Activated naive CD4-positive, alpha-beta T cell treated with anti-CD3 and anti-CD28 coated beads for 36 hours (primary cell): Measurements from ENCODE around the gene KANK4. TPM values are rescaled to one million over a fixed set of nuclear protein-coding genes. Genes with fewer than 3 reads are reported as not detected.
"Not testable (repeated sequence)": the region's sequence is repeated elsewhere in the genome, so short reads cannot be mapped to it uniquely, and the experiment has no call there.

ENCODE experiments used
- CTCF ChIA-PET: fragments of 350-600 bp; sonication (Branson Sonifier 250); formaldehyde crosslinking; loops from one replicate; lab custom pipeline; 2021; ENCODE audit warnings: antibody characterized with exemption; lab: Charles Lee
- DNase-seq: peaks from one replicate; pipeline ENCODE4 v3.0.0-alpha.2; 2020
- H3K27ac Mint-ChIP-seq: one replicate; pipeline ENCODE4 v1.8.0; 2021; ENCODE audit warnings: mild to moderate bottlenecking, mixed read lengths
- H3K27me3 Mint-ChIP-seq: one replicate; pipeline ENCODE4 v1.8.0; 2021; ENCODE audit warnings: low read depth, mixed read lengths
- H3K36me3 Mint-ChIP-seq: one replicate; pipeline ENCODE4 v1.8.0; 2021; ENCODE audit warnings: low read depth, mixed read lengths
- H3K4me1 Mint-ChIP-seq: one replicate; pipeline ENCODE4 v1.8.0; 2021; ENCODE audit warnings: low read depth, mixed read lengths
- H3K4me3 Mint-ChIP-seq: one replicate; pipeline ENCODE4 v1.8.0; 2021; ENCODE audit warnings: mild to moderate bottlenecking, moderate library complexity, mixed read lengths
- H3K9me3 Mint-ChIP-seq: one replicate; pipeline ENCODE4 v1.8.0; 2021; ENCODE audit warnings: mixed read lengths
- intact Hi-C: fragments of 100-400 bp; cut with micrococcal nuclease; formaldehyde crosslinking; loops from one replicate; pipeline ENCODE4 v1.15.1; 2023
- total RNA-seq, 2 experiments: library from RNA; stranded (reverse); gene quantifications; one replicate each; pipeline ENCODE4 v1.2.3, GENCODE V29; 2021

The KANK4 gene
- total RNA-seq, 2 experiments from 2014 or later: not detected

DNA sequence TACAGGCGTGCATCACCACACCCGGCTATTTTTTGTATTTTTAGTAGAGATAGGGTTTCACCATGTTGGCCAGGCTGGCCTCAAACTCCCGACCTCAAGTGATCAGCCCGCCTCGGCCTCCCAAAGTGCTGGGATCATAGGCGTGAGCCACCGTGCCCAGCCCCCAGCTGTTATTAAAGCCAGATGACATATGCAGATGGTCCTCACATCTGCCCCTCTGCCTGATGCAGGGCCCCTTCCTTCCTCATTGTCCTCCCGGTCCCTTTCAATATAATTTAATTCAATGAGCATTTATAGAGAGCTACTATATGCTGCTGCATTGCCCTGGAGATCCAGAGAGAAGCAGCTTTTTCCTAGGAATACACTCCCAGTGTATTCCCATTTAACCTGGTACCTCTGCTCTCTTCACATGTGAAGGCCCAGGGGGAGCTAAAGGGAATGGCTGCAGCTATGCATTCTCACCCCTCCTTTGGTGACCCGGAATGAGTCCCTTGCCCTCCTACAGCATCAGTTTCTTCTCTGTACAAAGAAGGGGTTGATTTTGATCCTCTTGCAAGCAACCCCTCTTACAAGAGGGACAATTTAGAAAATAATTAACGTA lies 69.0 kb downstream of the KANK4 start:
- Mint-ChIP-seq H3K27ac (no peak overlapping the region), H3K4me3 (no peak overlapping the region), H3K36me3 (no peaks in the 10 kb centered on the region), H3K4me1 (no peaks in the 10 kb centered on the region), H3K27me3 (no peaks in the 10 kb centered on the region), H3K9me3 (no peaks in the 10 kb centered on the region)
- no peak for DNase-seq
- intact Hi-C loops: no loop called here
- CTCF ChIA-PET: interaction anchor here (0.7 kb wide), 1 partner anchor 141 kb away, joined by 3 read pairs; no protein-coding TSS in a partner anchor

DNA sequence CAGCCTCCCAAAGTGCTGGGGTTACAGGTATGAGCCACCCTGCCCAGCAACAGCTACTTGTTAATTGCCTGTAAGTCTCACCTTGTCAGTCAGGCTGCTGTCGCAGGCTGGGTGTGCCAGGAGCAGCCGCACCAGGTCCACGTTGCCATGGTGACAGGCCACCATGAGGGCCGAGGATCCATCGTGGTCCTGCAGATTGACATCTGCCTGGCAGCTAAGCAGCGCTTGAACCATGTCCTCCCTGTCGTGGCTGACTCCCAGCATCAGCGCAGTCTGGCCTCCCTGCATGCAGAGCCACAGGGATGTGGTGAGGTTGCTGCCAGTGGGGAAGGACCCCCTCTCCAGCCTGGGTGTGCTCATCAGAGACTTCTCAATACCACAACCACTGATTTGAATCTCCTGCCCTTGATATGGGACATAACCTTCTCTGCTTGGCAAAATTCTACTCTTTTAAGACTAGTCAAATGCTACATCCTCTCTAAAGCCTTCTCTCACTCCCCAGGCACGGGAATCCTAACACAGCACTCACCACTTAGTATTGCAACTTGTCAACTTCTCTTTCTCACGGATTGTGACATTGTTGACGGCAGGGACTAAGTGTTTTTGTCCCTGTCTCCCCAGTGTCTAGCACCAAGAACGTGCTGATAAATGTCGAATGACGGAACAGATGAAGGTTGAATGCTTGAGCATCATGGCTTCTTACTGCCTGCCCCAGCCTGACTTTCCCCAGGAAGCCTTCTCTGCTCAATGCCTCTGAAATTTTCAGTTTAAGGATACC lies 71.7 kb downstream of the KANK4 start:
- Mint-ChIP-seq H3K27ac (no peak overlapping the region), H3K4me1 (no peaks in the 10 kb centered on the region), H3K27me3 (no peaks in the 10 kb centered on the region), H3K36me3 (no peaks in the 10 kb centered on the region), H3K9me3 (no peaks in the 10 kb centered on the region), H3K4me3 (no peak overlapping the region)
- CTCF ChIA-PET: no interaction called here
- intact Hi-C loops: no loop called here
- DNase-seq: no peak

DNA sequence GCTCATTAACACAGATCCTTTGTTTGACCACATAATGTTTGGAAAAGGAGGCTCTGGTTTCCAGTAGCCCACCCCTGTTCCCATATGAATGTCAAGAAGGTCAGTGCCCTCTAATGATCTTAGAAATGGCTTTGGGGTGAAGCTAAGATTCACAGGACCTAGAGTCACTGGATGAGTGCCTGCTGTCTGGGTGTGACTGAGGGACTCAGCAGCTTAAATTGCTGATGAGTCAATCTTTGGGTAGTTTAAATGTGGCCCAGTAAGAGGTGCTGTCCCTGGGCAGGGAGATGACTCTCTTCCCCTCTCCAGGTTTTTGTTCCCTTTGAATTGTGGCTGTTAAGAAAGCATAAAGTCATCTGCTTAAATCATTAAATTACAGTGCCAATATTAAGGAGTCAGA lies 74.0 kb downstream of the KANK4 start:
- no peak for DNase-seq
- no peaks in the 10 kb centered on the region for H3K4me1 Mint-ChIP-seq
- no peaks in the 10 kb centered on the region for H3K9me3 Mint-ChIP-seq
- H3K27ac Mint-ChIP-seq: no peak overlapping the region
- CTCF ChIA-PET: no interaction called here
- intact Hi-C loops: no loop called here
- no peak overlapping the region for H3K4me3 Mint-ChIP-seq
- no peaks in the 10 kb centered on the region for H3K36me3 Mint-ChIP-seq
- H3K27me3 Mint-ChIP-seq: no peaks in the 10 kb centered on the region

- intact Hi-C loops, H3K27me3 Mint-ChIP-seq, H3K9me3 Mint-ChIP-seq, H3K36me3 Mint-ChIP-seq, H3K4me1 Mint-ChIP-seq, H3K27ac Mint-ChIP-seq, CTCF ChIA-PET, H3K4me3 Mint-ChIP-seq, DNase-seq: not testable (repeated sequence)
These were observed 74.9 kb downstream of the KANK4 start for GRCh38 chr1:62244380-62244779.

GRCh38 chr1:62241371-62242131 lies 77.7 kb downstream of the KANK4 start:
- Mint-ChIP-seq H3K4me3 (no peak overlapping the region), H3K36me3 (no peaks in the 10 kb centered on the region), H3K4me1 (no peaks in the 10 kb centered on the region), H3K27me3 (no peaks in the 10 kb centered on the region), H3K27ac (no peak overlapping the region), H3K9me3 (no peaks in the 10 kb centered on the region)
- CTCF ChIA-PET: interaction anchor here (0.5 kb wide), 1 partner anchor 31 kb away, joined by 5 read pairs; no protein-coding TSS in a partner anchor
- intact Hi-C loops: no loop called here
- no peak for DNase-seq

- Mint-ChIP-seq H3K36me3 (no peaks in the 10 kb centered on the region), H3K4me3 (no peak overlapping the region), H3K9me3 (no peaks in the 10 kb centered on the region), H3K4me1 (no peaks in the 10 kb centered on the region), H3K27ac (no peak overlapping the region), H3K27me3 (no peaks in the 10 kb centered on the region)
- intact Hi-C loops: no loop called here
- CTCF ChIA-PET: interaction anchor here (0.5 kb wide), 1 partner anchor 32 kb away, joined by 5 read pairs; no protein-coding TSS in a partner anchor
- no peak for DNase-seq
These were observed 78.4 kb downstream of the KANK4 start for GRCh38 chr1:62240651-62241370.

- H3K9me3 Mint-ChIP-seq, H3K27me3 Mint-ChIP-seq, H3K4me1 Mint-ChIP-seq, H3K36me3 Mint-ChIP-seq, DNase-seq, H3K27ac Mint-ChIP-seq, CTCF ChIA-PET, intact Hi-C loops, H3K4me3 Mint-ChIP-seq: not testable (repeated sequence)
These were observed 79.4 kb downstream of the KANK4 start for GRCh38 chr1:62239652-62240403.

DNA sequence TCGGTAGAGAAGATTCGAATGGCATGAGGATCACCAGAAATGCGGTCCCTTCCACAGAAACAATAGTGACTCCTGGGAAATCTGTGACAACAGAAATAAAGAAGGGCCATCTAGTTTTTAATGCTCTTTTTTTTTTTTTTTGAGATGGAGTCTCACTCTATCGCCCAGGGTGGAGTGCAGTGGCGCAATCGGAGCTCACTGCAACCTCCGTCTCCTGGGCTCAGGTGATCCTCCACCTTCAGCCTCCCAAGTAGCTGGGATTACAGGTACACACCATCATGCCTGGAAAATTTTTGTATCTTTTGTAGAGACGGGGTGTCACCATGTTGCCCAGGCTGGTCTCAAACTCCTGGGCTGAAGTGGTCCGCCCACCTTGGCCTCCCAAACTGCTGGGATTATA lies 80.7 kb downstream of the KANK4 start:
- Mint-ChIP-seq H3K36me3 (no peaks in the 10 kb centered on the region), H3K9me3 (no peaks in the 10 kb centered on the region), H3K27me3 (no peaks in the 10 kb centered on the region), H3K27ac (no peak overlapping the region), H3K4me1 (no peaks in the 10 kb centered on the region), H3K4me3 (no peak overlapping the region)
- CTCF ChIA-PET: no interaction called here
- DNase-seq: no peak
- intact Hi-C loops: no loop called here

DNA sequence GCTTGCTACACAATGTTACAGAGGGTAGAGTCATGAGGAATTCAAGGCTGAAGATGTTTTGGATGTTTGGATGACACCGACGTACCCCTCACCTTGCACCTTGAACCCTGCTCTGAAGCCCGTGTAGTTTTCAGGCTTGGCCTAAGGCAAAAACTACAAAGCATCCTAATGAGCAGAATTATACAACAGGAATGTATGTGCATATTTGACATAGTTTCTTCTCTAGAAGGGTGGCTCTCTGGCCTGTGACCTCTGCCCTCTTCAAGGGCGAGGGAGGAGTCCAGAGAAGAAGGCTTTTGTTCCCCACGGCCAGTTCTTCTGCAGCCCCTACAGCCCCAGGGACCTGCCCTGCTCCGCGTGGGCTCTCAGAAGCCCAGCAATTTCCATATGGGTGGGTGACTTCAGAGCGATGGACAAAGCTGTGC lies 81.3 kb downstream of the KANK4 start:
- Mint-ChIP-seq H3K27ac (no peak overlapping the region), H3K27me3 (no peaks in the 10 kb centered on the region), H3K4me1 (no peaks in the 10 kb centered on the region), H3K4me3 (no peak overlapping the region), H3K36me3 (no peaks in the 10 kb centered on the region), H3K9me3 (no peaks in the 10 kb centered on the region)
- intact Hi-C loops: no loop called here
- DNase-seq: no peak
- CTCF ChIA-PET: no interaction called here

DNA sequence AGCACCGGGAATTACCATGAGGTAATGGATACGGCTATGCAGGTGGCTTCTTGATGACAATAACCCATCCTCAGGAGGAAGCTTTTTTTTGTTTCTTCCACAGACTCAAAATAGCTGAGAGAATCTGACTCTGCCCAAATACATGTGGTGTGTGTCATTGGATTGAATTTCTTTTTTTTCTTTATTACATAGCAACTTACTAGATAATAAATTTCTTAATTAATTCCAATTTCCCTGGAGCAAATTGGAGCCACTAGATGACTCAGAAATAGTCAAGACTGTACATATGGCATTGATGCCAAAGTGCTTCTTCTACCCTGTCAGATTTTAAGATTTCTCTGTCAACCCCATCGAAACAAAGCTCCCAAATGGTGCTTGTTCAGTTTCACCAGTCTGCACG lies 81.9 kb downstream of the KANK4 start:
- CTCF ChIA-PET: interaction anchor here (0.7 kb wide), 1 partner anchor 1559 kb away, joined by 5 read pairs; no protein-coding TSS in a partner anchor
- Mint-ChIP-seq H3K9me3 (no peaks in the 10 kb centered on the region), H3K4me1 (no peaks in the 10 kb centered on the region), H3K27me3 (no peaks in the 10 kb centered on the region), H3K27ac (no peak overlapping the region), H3K36me3 (no peaks in the 10 kb centered on the region), H3K4me3 (no peak overlapping the region)
- intact Hi-C loops: no loop called here
- no peak for DNase-seq

GRCh38 chr1:62235576-62235975 lies 83.7 kb downstream of the KANK4 start:
- no peak for DNase-seq
- Mint-ChIP-seq H3K4me1 (no peaks in the 10 kb centered on the region), H3K4me3 (no peak overlapping the region), H3K27me3 (peaks cover 2% of the 10 kb centered on the region), H3K27ac (no peak overlapping the region), H3K36me3 (no peaks in the 10 kb centered on the region), H3K9me3 (no peaks in the 10 kb centered on the region)
- intact Hi-C loops: no loop called here
- CTCF ChIA-PET: no interaction called here
